Mammary epithelial cell (primary cell): ENCODE measurements around the gene LHX2.

ENCODE experiments used
- CTCF ChIP-seq, 2 donors: IDR thresholded peaks in 1 of 2; conservative IDR thresholded peaks in 1 of 2; 2 replicates each; pipeline ENCODE4 v1.5.1; 2011 to 2012; ENCODE audit warnings: inconsistent platforms in 2 of 2, low read length in 2 of 2, mild to moderate bottlenecking in 2 of 2, control low read depth in 1 of 2, low read depth in 1 of 2; ENCODE audit not compliant: insufficient read depth in 1 of 2; ENCODE audit errors: extremely low read depth in 1 of 2
- EZH2 ChIP-seq: IDR thresholded peaks from 2 replicates; pipeline ENCODE4 v1.6.1; 2012; ENCODE audit warnings: low read length, inconsistent platforms, borderline replicate concordance

GRCh38 chr9:124016175-124017050, 4.8 kb downstream of the LHX2 start:
- TF ChIP-seq CTCF (conservative IDR thresholded peaks at IDR 0.05 in 1 of 2, IDR thresholded peaks at IDR 0.05 in 1 of 2; ENCODE audit: extremely low read depth in 1 of 2, insufficient read depth in 1 of 2, low read depth in 1 of 2, low read length in 2 of 2) (no peak), EZH2 (peak; percentile 61)
